GM21515 (cell line): ENCODE results near the gene GNG13.
"Not testable (repeated sequence)": the region's sequence is repeated elsewhere in the genome, so short reads cannot be mapped to it uniquely, and the experiment has no call there.

Experiments used
- ATAC-seq: cut with Tn5 transposase; IDR thresholded peaks from one replicate; pipeline ENCODE4 v1.9.1; 2021; ENCODE audit not compliant: unreplicated experiment

The GNG13 gene

GRCh38 chr16:799948-800833 lies at the start of gene GNG13:
TSS of gene GNG13 (minus strand) at chr16:800734. CDS start at chr16:799077, 1,657 bp downstream.
- ATAC-seq = no peak

GRCh38 chr16:848510-849253 lies 48.1 kb upstream of the GNG13 start:
- no peak for ATAC-seq

GRCh38 chr16:847681-848445 lies 47.3 kb upstream of the GNG13 start:
- no peak for ATAC-seq

GRCh38 chr16:847151-847550 lies 46.6 kb upstream of the GNG13 start:
- no peak for ATAC-seq

GRCh38 chr16:845351-845745 lies 44.8 kb upstream of the GNG13 start:
- no peak for ATAC-seq

- no peak for ATAC-seq
Measured at GRCh38 chr16:844638-845350, 44.3 kb upstream of the GNG13 start.

- ATAC-seq = no peak
Measured at GRCh38 chr16:843771-844170, 43.2 kb upstream of the GNG13 start.

- no peak for ATAC-seq
Measured at GRCh38 chr16:842711-843560, 42.4 kb upstream of the GNG13 start.

GRCh38 chr16:842061-842476 lies 41.5 kb upstream of the GNG13 start:
- no peak for ATAC-seq

- no peak for ATAC-seq
Measured at GRCh38 chr16:841455-842060, 41.0 kb upstream of the GNG13 start.

- ATAC-seq = no peak
Measured at GRCh38 chr16:840561-841454, 40.3 kb upstream of the GNG13 start.

GRCh38 chr16:839643-840408 lies 39.3 kb upstream of the GNG13 start:
- ATAC-seq = no peak

- ATAC-seq = no peak
Measured at GRCh38 chr16:838741-839140, 38.2 kb upstream of the GNG13 start.

- ATAC-seq = not testable (repeated sequence)
Measured at GRCh38 chr16:836822-837221, 36.3 kb upstream of the GNG13 start.

- no peak for ATAC-seq
Measured at GRCh38 chr16:836221-836620, 35.7 kb upstream of the GNG13 start.

- no peak for ATAC-seq
Measured at GRCh38 chr16:835373-835772, 34.8 kb upstream of the GNG13 start.

- ATAC-seq = no peak
Measured at GRCh38 chr16:833411-833810, 32.9 kb upstream of the GNG13 start.
